ENCODE measurements around the gene PLAC9. TPM values are rescaled to one million over a fixed set of nuclear protein-coding genes. Genes with fewer than 3 reads are reported as not detected.

The PLAC9 gene
- total and polyA plus RNA-seq, 7 experiments from 2014 or later, result not detected

GRCh38 chr10:80186364-80187012, 54.0 kb downstream of the PLAC9 start:
- peaks cover 48 to 70% of the 10 kb centered on the region in 2 donors for H3K4me1 ChIP-seq (ENCODE audit: control insufficient read depth in 2 of 2, insufficient read depth in 2 of 2, low read length in 2 of 2)
- H3K36me3 ChIP-seq (ENCODE audit: control insufficient read depth in 2 of 3, insufficient read depth in 3 of 3, low read length in 3 of 3), result no peaks in the 10 kb centered on the region
- Mint-ChIP-seq H3K27me3 (no peaks in the 10 kb centered on the region), H3K9me3 (peaks cover 0 to 4% (median 0%) of the 10 kb centered on the region in 11 donors), H3K4me3 (peak overlapping the region; percentile 29 to 95 (median 84)), H3K27ac (peak overlapping the region; percentile 90 to 98 (median 93)), H3K4me1 (peaks cover 70 to 91% (median 89%) of the 10 kb centered on the region in 7 donors), H3K36me3 (peaks cover 0 to 14% (median 8%) of the 10 kb centered on the region in 5 donors)
- no peaks in the 10 kb centered on the region for H3K9me3 ChIP-seq (ENCODE audit: control insufficient read depth in 2 of 3, low read length in 3 of 3)
- H3K4me3 ChIP-seq (ENCODE audit: low read length), result peak overlapping the region; percentile 37
- no peaks in the 10 kb centered on the region for H3K27me3 ChIP-seq (ENCODE audit: control insufficient read depth in 2 of 2, insufficient read depth in 2 of 2, low read length in 2 of 2)
- DNase-seq, result peak in 7 of 9 donors; percentile 10 to 66 (median 25)
- ATAC-seq, result no peak
- ChIA-PET CTCF (interaction anchor here (1.2 to 2.5 kb wide), 3 partner anchors 17 to 42 kb away, joined by 3 to 39 read pairs (median 9); no protein-coding TSS in a partner anchor), POLR2A (interaction anchor here (1.0 to 6.9 kb wide), 6 partner anchors 10 to 42 kb away, joined by 3 to 223 read pairs (median 14); partner anchors contain the start of gene ANXA11)
- intact Hi-C loops (cut with micrococcal nuclease), result loop anchor here (1.0 to 10.0 kb wide), 11 partner anchors 10 to 1884 kb away; partner anchors contain the start of genes TMEM254 (in 1 of the 2), ZCCHC24 (in 1 of the 2) and ZMIZ1 (in 1 of the 2)
- peak overlapping the region; percentile 84 for H3K27ac ChIP-seq (ENCODE audit: low read depth, low read length)

DNA sequence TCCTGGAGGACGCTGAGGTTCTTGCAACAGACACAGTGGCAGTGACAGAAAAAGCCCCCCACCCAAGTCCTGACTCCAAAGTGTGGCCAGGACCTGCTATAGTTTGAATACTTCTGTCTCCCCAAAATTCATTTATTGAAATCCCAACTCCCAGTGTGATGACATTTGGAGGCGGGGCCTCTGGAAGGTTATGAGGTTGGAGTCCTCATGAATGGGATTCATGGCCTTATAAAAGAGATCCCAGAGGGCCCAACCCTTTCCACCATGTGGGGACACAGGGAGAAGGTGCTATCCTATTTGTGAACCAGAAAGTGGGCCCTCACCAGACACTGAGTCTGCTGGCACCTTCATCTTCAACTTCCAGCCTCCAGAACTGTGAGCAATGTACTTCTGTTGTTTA, 54.5 kb downstream of the PLAC9 start:
- Histone ChIP-seq H3K36me3 (ENCODE audit: control insufficient read depth in 2 of 3, insufficient read depth in 3 of 3, low read length in 3 of 3) (no peaks in the 10 kb centered on the region), H3K4me1 (ENCODE audit: control insufficient read depth in 2 of 2, insufficient read depth in 2 of 2, low read length in 2 of 2) (peaks cover 48 to 76% of the 10 kb centered on the region in 2 donors), H3K27ac (ENCODE audit: low read depth, low read length) (peak overlapping the region; percentile 84), H3K4me3 (ENCODE audit: low read length) (peak overlapping the region; percentile 37), H3K27me3 (ENCODE audit: control insufficient read depth in 2 of 2, insufficient read depth in 2 of 2, low read length in 2 of 2) (no peaks in the 10 kb centered on the region), H3K9me3 (ENCODE audit: control insufficient read depth in 2 of 3, low read length in 3 of 3) (no peaks in the 10 kb centered on the region)
- CTCF ChIA-PET, result interaction anchor here (0.7 to 2.5 kb wide), 4 partner anchors 13 to 313 kb away, joined by 3 to 39 read pairs (median 6); no protein-coding TSS in a partner anchor
- ATAC-seq (no peak), DNase-seq (no peak)
- no peaks in the 10 kb centered on the region for H3K27me3 Mint-ChIP-seq
- intact Hi-C loops (cut with micrococcal nuclease), result loop anchor here (1.0 to 10.0 kb wide), 11 partner anchors 9 to 1885 kb away; partner anchors contain the start of genes TMEM254 (in 1 of the 2), ZCCHC24 (in 1 of the 2) and ZMIZ1 (in 1 of the 2)
- H3K27ac Mint-ChIP-seq, result peak overlapping the region; percentile 90 to 98 (median 93)
- peaks cover 0 to 17% (median 11%) of the 10 kb centered on the region in 5 donors for H3K36me3 Mint-ChIP-seq
- H3K9me3 Mint-ChIP-seq, result peaks cover 0 to 5% (median 0%) of the 10 kb centered on the region in 11 donors
- peak overlapping the region; percentile 77 to 95 (median 85) for H3K4me3 Mint-ChIP-seq
- H3K4me1 Mint-ChIP-seq, result peaks cover 71 to 91% (median 89%) of the 10 kb centered on the region in 7 donors
- POLR2A ChIA-PET, result interaction anchor here (1.0 to 6.9 kb wide), 11 partner anchors 11 to 869 kb away, joined by 3 to 223 read pairs (median 5); partner anchors contain the start of genes ANXA11 and TMEM254

DNA sequence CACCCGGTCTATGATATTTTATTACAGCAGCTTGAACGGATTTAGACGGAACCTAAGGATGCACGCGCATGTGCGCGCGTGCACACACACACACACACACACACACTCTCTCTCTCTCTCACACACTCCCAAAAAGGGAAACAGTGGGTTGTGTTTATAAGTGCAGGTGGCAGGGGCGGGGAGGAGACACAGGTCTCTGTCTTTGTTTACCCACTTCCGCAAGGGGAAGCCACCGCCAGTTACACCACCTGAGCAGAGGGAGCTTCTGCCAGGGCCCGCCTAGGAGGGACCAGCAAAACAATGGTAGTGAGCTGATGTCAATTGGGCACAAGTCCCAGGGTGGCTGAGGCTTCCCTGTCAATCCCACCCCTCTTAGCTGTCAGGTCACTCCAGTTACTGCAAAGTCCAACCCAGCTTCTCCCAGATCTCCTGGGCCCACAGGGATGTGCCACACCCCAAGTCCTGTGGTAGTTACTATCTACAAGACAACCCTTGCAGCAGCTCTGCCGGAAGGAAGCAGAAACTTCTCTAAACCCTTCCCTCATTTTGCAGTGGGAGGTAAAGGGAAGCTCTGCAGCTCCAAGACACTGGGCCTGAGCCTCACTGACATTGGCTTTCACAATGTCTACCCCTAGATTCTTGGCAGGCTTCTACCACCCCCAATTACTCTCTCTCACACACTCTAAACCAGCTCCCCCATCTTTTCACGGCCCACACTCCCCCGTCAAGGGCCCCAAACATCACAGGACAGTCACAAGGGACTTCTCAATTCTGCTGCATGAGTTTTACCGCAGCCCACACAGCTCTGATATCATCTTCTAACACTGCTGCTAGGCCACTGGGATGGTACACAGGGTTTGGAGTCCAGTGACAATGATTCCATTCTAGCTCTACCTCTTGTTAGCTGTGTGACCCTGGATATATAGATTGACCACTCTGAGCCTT, 55.2 kb downstream of the PLAC9 start:
- peak; percentile 58 to 96 (median 93) for DNase-seq
- Histone ChIP-seq H3K27ac (ENCODE audit: low read depth, low read length) (peak overlapping the region; percentile 84), H3K36me3 (ENCODE audit: control insufficient read depth in 2 of 3, insufficient read depth in 3 of 3, low read length in 3 of 3) (no peaks in the 10 kb centered on the region), H3K4me1 (ENCODE audit: control insufficient read depth in 2 of 2, insufficient read depth in 2 of 2, low read length in 2 of 2) (peaks cover 48 to 81% of the 10 kb centered on the region in 2 donors), H3K27me3 (ENCODE audit: control insufficient read depth in 2 of 2, insufficient read depth in 2 of 2, low read length in 2 of 2) (no peaks in the 10 kb centered on the region), H3K4me3 (ENCODE audit: low read length) (peak overlapping the region; percentile 37), H3K9me3 (ENCODE audit: control insufficient read depth in 2 of 3, low read length in 3 of 3) (no peaks in the 10 kb centered on the region)
- intact Hi-C loops (cut with micrococcal nuclease), result loop anchor here (1.0 to 10.0 kb wide), 11 partner anchors 9 to 1885 kb away; partner anchors contain the start of genes TMEM254 (in 1 of the 2), ZCCHC24 (in 1 of the 2) and ZMIZ1 (in 1 of the 2)
- Mint-ChIP-seq H3K27ac (peak overlapping the region; percentile 90 to 98 (median 93)), H3K9me3 (peaks cover 0 to 10% (median 0%) of the 10 kb centered on the region in 11 donors), H3K4me1 (peaks cover 74 to 91% (median 90%) of the 10 kb centered on the region in 7 donors), H3K4me3 (peak overlapping the region; percentile 77 to 95 (median 85)), H3K36me3 (peaks cover 0 to 22% (median 17%) of the 10 kb centered on the region in 5 donors), H3K27me3 (no peaks in the 10 kb centered on the region)
- POLR2A ChIA-PET, result interaction anchor here (0.5 to 6.9 kb wide), 18 partner anchors 12 to 870 kb away, joined by 3 to 223 read pairs (median 4); partner anchors contain the start of genes ANXA11 and TMEM254
- ATAC-seq, result peak; percentile 94
- CTCF ChIA-PET, result interaction anchor here (0.7 to 2.5 kb wide), 12 partner anchors 9 to 1119 kb away, joined by 3 to 39 read pairs (median 3); partner anchors contain the start of gene ANXA11

DNA sequence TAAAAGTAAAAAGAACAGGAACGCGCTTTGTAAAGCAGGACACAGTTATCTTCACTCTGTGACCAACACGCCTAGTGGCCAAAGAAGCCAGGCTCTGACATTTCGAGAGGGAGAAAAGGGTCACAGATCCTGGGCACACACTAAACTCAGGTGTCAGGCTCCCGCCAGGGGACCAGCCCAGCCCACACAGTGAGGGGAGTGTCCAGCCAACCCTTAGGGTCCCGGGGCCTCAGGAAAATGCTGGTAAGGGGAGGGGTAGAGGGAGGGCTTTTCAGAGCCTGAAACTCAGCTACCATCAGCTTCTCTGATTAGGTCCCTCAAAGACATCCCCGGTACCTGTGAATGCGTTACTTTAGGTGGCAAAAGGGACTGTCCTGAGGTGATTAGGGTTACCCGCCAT, 56.2 kb downstream of the PLAC9 start:
- intact Hi-C loops (cut with micrococcal nuclease), result loop anchor here (5.0 to 10.0 kb wide), 4 partner anchors 34 to 1886 kb away; partner anchors contain the start of gene ZMIZ1 (in 1 of the 2)

DNA sequence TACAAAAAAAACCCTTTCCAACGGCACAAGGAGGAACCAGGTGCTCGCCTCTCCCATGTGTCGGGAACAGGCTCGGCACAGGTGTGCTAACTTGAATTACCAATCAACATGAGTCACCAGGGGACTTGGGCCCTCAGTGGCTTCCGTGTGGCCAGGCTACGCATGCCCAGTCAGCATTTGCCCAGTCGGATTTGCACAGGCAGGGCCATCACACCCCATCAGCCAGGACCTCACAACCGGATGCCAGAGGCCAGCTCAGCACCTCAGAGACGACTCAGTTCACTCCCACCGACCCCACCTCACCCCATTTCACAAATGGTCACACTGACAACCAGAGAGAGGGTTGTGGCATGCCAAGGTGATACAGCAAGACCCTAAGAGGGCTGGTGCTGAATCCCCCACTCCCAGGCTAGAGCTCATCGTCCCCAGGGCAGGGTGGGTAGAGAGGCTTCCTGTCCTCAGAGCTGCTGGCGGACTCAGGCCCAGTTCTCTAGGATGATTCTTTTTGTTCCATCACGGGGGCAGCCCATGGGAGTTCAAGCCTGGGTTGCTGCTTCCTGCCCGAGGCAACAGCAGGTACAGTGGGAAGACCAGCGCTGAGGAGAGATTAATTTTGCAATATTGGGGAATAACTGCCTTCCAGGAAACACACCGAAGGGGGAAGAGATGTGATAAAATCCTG, 59.2 kb downstream of the PLAC9 start:
- H3K27me3 ChIP-seq (ENCODE audit: control insufficient read depth in 2 of 2, insufficient read depth in 2 of 2, low read length in 2 of 2), result no peaks in the 10 kb centered on the region
- Mint-ChIP-seq H3K9me3 (peaks cover 0 to 13% (median 0%) of the 10 kb centered on the region in 11 donors), H3K4me1 (peaks cover 67 to 86% (median 85%) of the 10 kb centered on the region in 7 donors), H3K4me3 (peak overlapping the region; percentile 32 to 80 (median 70)), H3K36me3 (peaks cover 0 to 37% (median 27%) of the 10 kb centered on the region in 5 donors), H3K27ac (peak overlapping the region; percentile 81 to 96 (median 91)), H3K27me3 (no peaks in the 10 kb centered on the region)
- ChIA-PET CTCF (interaction anchor here (1.5 kb wide), 1 partner anchor 12 kb away, joined by 6 read pairs; no protein-coding TSS in a partner anchor), POLR2A (interaction anchor here (0.7 to 2.5 kb wide), 3 partner anchors 12 to 1123 kb away, joined by 3 to 9 read pairs (median 4); partner anchors contain the start of gene ANXA11)
- no peak for ATAC-seq
- peaks cover 48 to 73% of the 10 kb centered on the region in 2 donors for H3K4me1 ChIP-seq (ENCODE audit: control insufficient read depth in 2 of 2, insufficient read depth in 2 of 2, low read length in 2 of 2)
- peaks cover 0 to 11% (median 3%) of the 10 kb centered on the region in 3 experiments for H3K36me3 ChIP-seq (ENCODE audit: control insufficient read depth in 2 of 3, insufficient read depth in 3 of 3, low read length in 3 of 3)
- no peak for DNase-seq
- H3K27ac ChIP-seq (ENCODE audit: low read depth, low read length), result peak overlapping the region; percentile 65
- no peaks in the 10 kb centered on the region for H3K9me3 ChIP-seq (ENCODE audit: control insufficient read depth in 2 of 3, low read length in 3 of 3)
- intact Hi-C loops (cut with micrococcal nuclease), result loop anchor here in 1 of 2 donors (1.0 kb wide), 1 partner anchor 12 kb away; no protein-coding TSS in a partner anchor
- peak overlapping the region; percentile 1 for H3K4me3 ChIP-seq (ENCODE audit: low read length)

More for the DNA sequence above, 56.2 kb downstream of the PLAC9 start:
- ChIA-PET POLR2A (interaction anchor here (0.6 to 6.9 kb wide), 6 partner anchors 12 to 41 kb away, joined by 3 to 223 read pairs (median 6); partner anchors contain the start of gene ANXA11), CTCF (interaction anchor here (1.2 to 2.5 kb wide), 2 partner anchors 14 to 51 kb away, joined by 3 to 39 read pairs; no protein-coding TSS in a partner anchor)
- DNase-seq (no peak), ATAC-seq (no peak)
- Mint-ChIP-seq H3K27ac (peak overlapping the region; percentile 90 to 98 (median 93)), H3K4me3 (peak overlapping the region in 9 of 10 donors; percentile 54 to 89 (median 81)), H3K4me1 (peaks cover 70 to 86% (median 85%) of the 10 kb centered on the region in 7 donors), H3K9me3 (peaks cover 0 to 13% (median 0%) of the 10 kb centered on the region in 11 donors), H3K27me3 (no peaks in the 10 kb centered on the region), H3K36me3 (peaks cover 0 to 24% (median 17%) of the 10 kb centered on the region in 5 donors)
- Histone ChIP-seq H3K27ac (ENCODE audit: low read depth, low read length) (peak overlapping the region; percentile 84), H3K4me3 (ENCODE audit: low read length) (no peak overlapping the region), H3K4me1 (ENCODE audit: control insufficient read depth in 2 of 2, insufficient read depth in 2 of 2, low read length in 2 of 2) (peaks cover 48 to 73% of the 10 kb centered on the region in 2 donors), H3K27me3 (ENCODE audit: control insufficient read depth in 2 of 2, insufficient read depth in 2 of 2, low read length in 2 of 2) (no peaks in the 10 kb centered on the region), H3K9me3 (ENCODE audit: control insufficient read depth in 2 of 3, low read length in 3 of 3) (no peaks in the 10 kb centered on the region), H3K36me3 (ENCODE audit: control insufficient read depth in 2 of 3, insufficient read depth in 3 of 3, low read length in 3 of 3) (no peaks in the 10 kb centered on the region)
